K562 (cell line): ENCODE data around the gene GET3. TPM values are rescaled to one million over a fixed set of nuclear protein-coding genes. Genes with fewer than 3 reads are reported as not detected.

Experiments
- ELK1 ChIP-seq: sonication (generic); formaldehyde crosslinking; IDR thresholded peaks from 2 replicates; pipeline ENCODE4 v1.8.1; 2022; ENCODE audit warnings: missing genetic modification reagents
- EP400 ChIP-seq: fragments of 450-650 bp; IDR thresholded peaks from 2 replicates; pipeline ENCODE4 v1.6.1; 2017; ENCODE audit warnings: antibody characterized with exemption, mild to moderate bottlenecking, moderate library complexity
- FOXJ2 ChIP-seq: fragments of 200-800 bp; sonication (Bioruptor generic); IDR thresholded peaks from 2 replicates; pipeline ENCODE4 v1.6.1; 2016; ENCODE audit warnings: missing genetic modification characterization, missing compliant biosample characterization
- RBM22 ChIP-seq: fragments of 200-400 bp; formaldehyde crosslinking; IDR thresholded peaks from 2 replicates; pipeline ENCODE4 v1.6.1; 2018; ENCODE audit warnings: low read length, low read depth; ENCODE audit not compliant: poor library complexity, severe bottlenecking
- SAFB ChIP-seq: fragments of 200-400 bp; formaldehyde crosslinking; IDR thresholded peaks from 2 replicates; pipeline ENCODE4 v1.6.1; 2017; ENCODE audit warnings: low read depth, low read length, borderline replicate concordance
- SIN3B ChIP-seq: fragments of 450-650 bp; IDR thresholded peaks from 2 replicates; pipeline ENCODE4 v1.6.1; 2017; ENCODE audit warnings: low read depth, mild to moderate bottlenecking, moderate library complexity
- ZNF695 ChIP-seq: fragments of 450-650 bp; formaldehyde crosslinking; IDR thresholded peaks from 2 replicates; pipeline ENCODE4 v1.4.0; 2020; ENCODE audit warnings: mild to moderate bottlenecking, moderate library complexity
- polyA plus RNA-seq, 8 experiments: library from polyadenylated mRNA; depleted of rRNA in 4 of 8; stranded (reverse) in 5 of 8; unstranded in 3 of 8; fragments of >200 nt; fragmentation: Nextera tagmentation in 2 of 8; fragmentation: Illumina TruSeq in 1 of 8; extraction: Ambion mirVana in 2 of 8; extraction: Trizol in 1 of 8; gene quantifications; 2 replicates each; pipeline versions ENCODE4 v1.2.1 to v1.2.3, GENCODE V29; 2011 to 2014; ENCODE audit warnings: inconsistent platforms in 1 of 8, missing spikeins in 1 of 8
- total RNA-seq, 7 experiments: library from RNA; depleted of rRNA in 6 of 7; stranded (reverse); fragments of >200 nt in 6 of 7; fragmentation: Illumina TruSeq in 2 of 7; extraction: Trizol in 2 of 7; gene quantifications; 2 replicates each; pipeline versions ENCODE4 v1.2.1 to v1.2.3, GENCODE V29; 2011 to 2021; ENCODE audit warnings: low replicate concordance in 1 of 7
- TF ChIP-seq, protein P1 (sequence below), 2 experiments: fragments of 450-650 bp; conservative IDR thresholded peaks; 2 replicates each; pipeline ENCODE4 v1.6.1; 2017; ENCODE audit warnings: mild to moderate bottlenecking in 2 of 2, moderate library complexity in 2 of 2
- TF ChIP-seq, protein P2 (sequence below): sonication (generic); formaldehyde crosslinking; IDR thresholded peaks from 2 replicates; pipeline ENCODE4 v1.9.0; 2022; ENCODE audit warnings: mild to moderate bottlenecking, missing genetic modification reagents

Gene GET3
- total and polyA plus RNA-seq, 9 of the 15 experiments (the other 6 are each of a cell fraction or from before 2014, with no cell fraction given) = 8.3 to 83.5 (median 51.8) TPM

- TF ChIP-seq SIN3B (peak; percentile 49), RBM22 (peak; percentile 98), ELK1 (CRISPR knock-in tag) (no peak), FOXJ2 (tag) (peak; percentile 71; the same call in 1 of the 2 replicates), EP400 (peak; percentile 42; the same call in 1 of the 2 replicates), SAFB (peak; percentile 32; the same call in 1 of the 2 replicates), ZNF695 (CRISPR knock-in tag) (no peak)
- TF ChIP-seq, protein P1, sequence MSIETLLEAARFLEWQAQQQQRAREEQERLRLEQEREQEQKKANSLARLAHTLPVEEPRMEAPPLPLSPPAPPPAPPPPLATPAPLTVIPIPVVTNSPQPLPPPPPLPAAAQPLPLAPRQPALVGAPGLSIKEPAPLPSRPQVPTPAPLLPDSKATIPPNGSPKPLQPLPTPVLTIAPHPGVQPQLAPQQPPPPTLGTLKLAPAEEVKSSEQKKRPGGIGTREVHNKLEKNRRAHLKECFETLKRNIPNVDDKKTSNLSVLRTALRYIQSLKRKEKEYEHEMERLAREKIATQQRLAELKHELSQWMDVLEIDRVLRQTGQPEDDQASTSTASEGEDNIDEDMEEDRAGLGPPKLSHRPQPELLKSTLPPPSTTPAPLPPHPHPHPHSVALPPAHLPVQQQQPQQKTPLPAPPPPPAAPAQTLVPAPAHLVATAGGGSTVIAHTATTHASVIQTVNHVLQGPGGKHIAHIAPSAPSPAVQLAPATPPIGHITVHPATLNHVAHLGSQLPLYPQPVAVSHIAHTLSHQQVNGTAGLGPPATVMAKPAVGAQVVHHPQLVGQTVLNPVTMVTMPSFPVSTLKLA (conservative IDR thresholded peaks at IDR 0.05) = peak; percentile 73 to 89
- TF ChIP-seq, protein P2, sequence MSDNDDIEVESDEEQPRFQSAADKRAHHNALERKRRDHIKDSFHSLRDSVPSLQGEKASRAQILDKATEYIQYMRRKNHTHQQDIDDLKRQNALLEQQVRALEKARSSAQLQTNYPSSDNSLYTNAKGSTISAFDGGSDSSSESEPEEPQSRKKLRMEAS (CRISPR knock-in tag) = peak; percentile 39; the same call in 1 of the 2 replicates
Observed at GRCh38 chr19:12789904-12790619, 52.8 kb downstream of the GET3 start (continued).
